ENCODE data around the gene REX1BD.

Gene REX1BD

DNA sequence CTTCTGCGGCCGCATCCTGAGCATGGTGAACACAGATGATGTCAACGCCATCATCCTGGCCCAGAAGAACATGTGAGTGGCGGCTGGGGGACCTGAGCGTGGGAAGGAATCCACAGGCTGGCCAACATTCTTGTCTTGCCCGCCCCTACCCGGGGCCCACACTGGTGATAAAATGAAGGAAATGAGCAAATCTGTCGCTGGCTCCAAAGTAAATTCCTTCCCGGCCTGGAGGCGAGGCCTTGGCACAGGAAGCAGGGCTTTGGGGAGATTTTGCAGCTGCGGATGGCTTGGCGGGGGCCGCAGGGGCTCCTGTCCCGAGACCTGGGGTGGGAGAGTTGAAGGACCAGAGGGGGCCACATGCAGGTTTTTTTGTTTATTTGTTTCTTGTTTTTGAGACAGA, 26.5 kb upstream of the REX1BD start:
- Histone ChIP-seq H3K4me1 (ENCODE audit: insufficient read depth, low read length) (no peaks in the 10 kb centered on the region), H3K36me3 (ENCODE audit: insufficient read depth, low read length) (peaks cover 15% of the 10 kb centered on the region; the same call in 1 of the 2 replicates), H3K9ac (ENCODE audit: low read depth, low read length) (no peak overlapping the region), H3K9me3 (ENCODE audit: control insufficient read depth, insufficient read depth, low read length) (no peaks in the 10 kb centered on the region)

DNA sequence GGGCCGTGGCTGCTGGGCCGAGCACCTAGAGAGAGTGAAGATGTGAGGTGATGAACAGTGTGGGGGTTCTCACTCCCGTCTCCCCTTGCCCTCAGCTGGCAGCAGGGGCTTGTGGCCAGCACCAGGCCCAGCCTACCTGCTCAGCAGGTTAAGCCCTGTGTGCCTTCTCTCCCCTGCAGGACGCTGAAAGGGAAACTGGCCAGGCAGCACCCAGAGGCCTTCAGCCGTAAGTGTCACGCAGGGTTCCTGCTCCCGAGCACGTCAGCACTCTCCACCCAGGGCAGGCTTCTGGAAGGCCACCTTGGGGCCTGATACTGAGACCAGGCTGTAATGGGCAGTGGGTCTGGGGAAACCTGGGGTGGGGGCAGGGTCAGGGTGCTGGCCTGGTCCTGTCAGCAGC, 21.6 kb upstream of the REX1BD start:
- Histone ChIP-seq H3K9me3 (ENCODE audit: control insufficient read depth, insufficient read depth, low read length) (no peaks in the 10 kb centered on the region), H3K36me3 (ENCODE audit: insufficient read depth, low read length) (peaks cover 12% of the 10 kb centered on the region; the same call in 1 of the 2 replicates), H3K9ac (ENCODE audit: low read depth, low read length) (no peak overlapping the region), H3K4me1 (ENCODE audit: insufficient read depth, low read length) (no peaks in the 10 kb centered on the region)

DNA sequence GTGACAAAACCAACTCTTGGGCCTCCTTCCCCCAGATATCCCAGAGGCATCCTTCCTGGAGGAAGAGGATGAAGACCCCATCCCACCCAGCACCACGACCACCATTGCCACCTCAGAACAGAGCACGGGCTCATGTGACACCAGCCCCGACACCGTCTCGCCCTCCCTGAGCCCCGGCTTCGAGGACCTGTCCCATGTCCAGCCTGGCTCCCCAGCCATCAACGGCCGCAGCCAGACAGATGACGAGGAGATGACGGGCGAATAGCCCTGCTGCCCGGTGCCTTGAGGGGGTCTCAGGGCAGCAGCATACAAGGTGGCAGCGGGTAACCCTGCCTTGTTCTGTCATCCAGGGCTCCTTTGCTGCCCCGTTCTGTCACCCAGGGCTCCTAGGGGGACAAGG, 20.2 kb upstream of the REX1BD start:
- H3K9me3 ChIP-seq (ENCODE audit: control insufficient read depth, insufficient read depth, low read length) = no peaks in the 10 kb centered on the region
- H3K9ac ChIP-seq (ENCODE audit: low read depth, low read length) = no peak overlapping the region
- H3K4me1 ChIP-seq (ENCODE audit: insufficient read depth, low read length) = no peaks in the 10 kb centered on the region; the same call in 1 of the 2 replicates
- H3K36me3 ChIP-seq (ENCODE audit: insufficient read depth, low read length) = peaks cover 17% of the 10 kb centered on the region

DNA sequence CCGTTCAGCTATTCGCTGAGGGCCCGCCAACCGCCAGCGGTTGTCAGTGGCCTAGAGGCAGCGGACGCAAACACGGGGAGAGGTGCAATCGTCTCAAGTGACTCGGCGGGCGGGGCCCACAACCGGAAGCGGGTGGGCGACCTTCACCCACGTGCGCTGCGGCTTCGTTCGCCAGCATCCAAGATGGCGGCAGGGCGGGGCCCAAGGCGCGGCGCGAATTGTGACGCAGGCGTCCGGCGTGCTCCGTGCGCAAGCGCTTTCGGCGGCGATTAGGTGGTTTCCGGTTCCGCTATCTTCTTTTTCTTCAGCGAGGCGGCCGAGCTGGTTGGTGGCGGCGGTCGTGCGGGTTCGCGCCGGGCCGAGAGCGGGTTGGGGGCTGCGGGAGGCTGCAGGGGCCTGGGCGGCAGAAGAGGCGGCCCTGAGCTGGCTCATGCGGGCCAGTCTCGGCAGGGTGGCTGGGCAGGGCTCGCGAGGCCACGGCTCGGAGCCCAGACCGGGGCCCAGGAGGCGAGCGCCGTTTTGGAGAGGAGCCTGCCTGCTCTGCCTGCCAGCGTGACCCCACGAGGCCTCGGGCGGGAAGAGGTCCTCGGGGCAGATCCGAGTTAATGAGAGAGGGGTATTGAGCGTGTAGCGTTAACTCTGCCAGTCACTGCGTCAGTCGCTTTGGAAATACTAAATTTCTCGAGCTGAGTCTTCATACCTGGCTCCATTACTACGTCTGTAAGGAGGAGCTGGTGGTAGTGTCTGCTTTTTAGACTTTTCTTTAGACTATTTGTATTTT, 16.8 kb upstream of the REX1BD start, which contains the start of gene UBA52:
TSS of gene UBA52 (plus strand) at position 294 of the 781 bp plus-strand sequence. CDS start 1,444 bp downstream, outside the sequence.
- peaks cover 29% of the 10 kb centered on the region for H3K36me3 ChIP-seq (ENCODE audit: insufficient read depth, low read length)
- H3K4me1 ChIP-seq (ENCODE audit: insufficient read depth, low read length) = no peaks in the 10 kb centered on the region; the same call in 1 of the 2 replicates
- H3K9me3 ChIP-seq (ENCODE audit: control insufficient read depth, insufficient read depth, low read length) = no peaks in the 10 kb centered on the region
- peak within 1 kb of the TSS; percentile 95 for H3K9ac ChIP-seq (ENCODE audit: low read depth, low read length)

DNA sequence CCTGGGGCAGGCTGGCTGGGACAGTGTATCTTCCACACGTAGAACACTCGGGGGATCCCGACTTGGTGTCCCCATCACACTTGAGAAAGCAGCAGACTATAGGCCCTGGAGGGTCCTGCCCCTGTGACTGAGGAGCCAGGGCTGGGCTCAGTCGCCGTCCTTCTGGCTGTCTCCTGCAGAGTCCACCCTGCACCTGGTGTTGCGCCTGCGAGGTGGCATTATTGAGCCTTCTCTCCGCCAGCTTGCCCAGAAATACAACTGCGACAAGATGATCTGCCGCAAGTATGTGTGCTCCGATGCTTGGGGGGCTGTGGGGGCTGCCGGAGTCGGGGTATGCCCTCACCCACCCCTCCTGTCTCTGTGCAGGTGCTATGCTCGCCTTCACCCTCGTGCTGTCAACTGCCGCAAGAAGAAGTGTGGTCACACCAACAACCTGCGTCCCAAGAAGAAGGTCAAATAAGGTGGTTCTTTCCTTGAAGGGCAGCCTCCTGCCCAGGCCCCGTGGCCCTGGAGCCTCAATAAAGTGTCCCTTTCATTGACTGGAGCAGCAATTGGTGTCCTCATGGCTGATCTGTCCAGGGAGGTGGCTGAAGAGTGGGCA, 13.8 kb upstream of the REX1BD start:
- Histone ChIP-seq H3K9ac (ENCODE audit: low read depth, low read length) (no peak overlapping the region), H3K4me1 (ENCODE audit: insufficient read depth, low read length) (no peaks in the 10 kb centered on the region; the same call in 1 of the 2 replicates), H3K36me3 (ENCODE audit: insufficient read depth, low read length) (peaks cover 28% of the 10 kb centered on the region), H3K9me3 (ENCODE audit: control insufficient read depth, insufficient read depth, low read length) (no peaks in the 10 kb centered on the region)

DNA sequence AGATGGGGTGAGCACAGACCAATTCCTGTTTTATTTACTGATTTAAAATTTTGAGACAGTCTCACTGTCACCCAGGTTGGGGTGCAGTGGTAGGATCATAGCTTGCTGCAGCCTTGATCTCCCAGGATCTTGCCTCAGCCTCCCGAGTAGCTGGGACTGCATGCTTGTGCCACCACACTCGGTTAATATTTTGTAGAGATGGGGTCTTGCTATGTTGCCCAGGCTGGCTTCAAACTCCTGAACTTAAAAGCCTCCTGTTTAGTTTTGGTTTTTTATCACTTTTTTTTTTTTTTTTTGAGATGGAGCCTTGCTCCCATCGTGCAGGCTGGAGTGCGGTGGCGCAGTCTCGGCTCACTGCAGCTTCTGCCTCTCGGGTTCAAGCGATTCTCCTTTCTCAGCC, 12.2 kb upstream of the REX1BD start:
- H3K36me3 ChIP-seq (ENCODE audit: insufficient read depth, low read length) = peaks cover 28% of the 10 kb centered on the region
- H3K4me1 ChIP-seq (ENCODE audit: insufficient read depth, low read length) = no peaks in the 10 kb centered on the region; the same call in 1 of the 2 replicates
- H3K9ac ChIP-seq (ENCODE audit: low read depth, low read length) = no peak overlapping the region
- H3K9me3 ChIP-seq (ENCODE audit: control insufficient read depth, insufficient read depth, low read length) = no peaks in the 10 kb centered on the region

DNA sequence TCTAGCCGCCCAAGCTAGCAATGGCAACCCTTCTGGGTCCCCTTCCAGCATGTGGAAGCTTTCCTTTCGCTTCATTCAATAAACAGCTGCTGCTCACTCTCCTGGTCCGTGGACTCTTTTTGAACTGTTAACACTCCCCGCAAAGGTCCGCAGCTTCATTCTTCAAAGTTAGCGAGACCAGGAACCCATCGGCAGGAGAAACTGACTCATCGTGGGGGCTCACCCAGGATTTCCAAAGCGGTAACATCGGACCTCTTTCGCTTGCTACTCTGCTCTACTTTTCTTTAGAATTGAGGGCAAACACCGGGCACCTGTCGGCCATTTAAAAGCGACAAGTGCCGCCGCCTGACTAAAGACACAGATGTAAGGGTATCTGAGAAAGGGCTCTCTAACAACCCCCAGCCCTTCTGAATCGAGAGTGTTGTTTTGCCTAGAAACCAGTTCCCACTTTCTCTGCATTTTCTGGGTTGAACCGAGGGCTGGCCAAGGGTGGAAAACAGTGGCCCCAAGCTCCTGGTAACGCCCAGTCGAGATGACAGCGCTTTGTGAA, 11.2 kb upstream of the REX1BD start:
- no peaks in the 10 kb centered on the region for H3K9me3 ChIP-seq (ENCODE audit: control insufficient read depth, insufficient read depth, low read length)

DNA sequence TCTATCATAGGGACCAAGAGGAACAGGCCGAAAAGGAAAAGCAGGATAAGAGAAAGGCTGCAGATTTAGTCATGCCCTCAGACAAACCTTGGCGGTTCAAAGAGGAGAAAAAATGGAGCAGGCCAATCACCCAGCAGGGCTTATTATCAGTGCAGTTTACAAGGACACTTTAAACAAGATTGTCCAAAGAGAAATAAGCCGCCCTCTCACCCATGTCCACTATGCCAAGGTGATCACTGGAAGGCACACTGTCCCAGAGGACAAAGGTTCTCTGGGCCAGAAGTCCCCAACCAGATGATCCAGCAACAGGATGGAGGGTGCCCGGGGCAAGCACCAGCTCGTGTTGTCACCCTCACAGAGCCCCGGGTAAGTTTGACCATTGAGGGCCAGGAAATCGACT, 8.3 kb upstream of the REX1BD start:
- no peaks in the 10 kb centered on the region for H3K9me3 ChIP-seq (ENCODE audit: control insufficient read depth, insufficient read depth, low read length)
- H3K9ac ChIP-seq (ENCODE audit: low read depth, low read length) = no peak overlapping the region
- no peaks in the 10 kb centered on the region for H3K4me1 ChIP-seq (ENCODE audit: insufficient read depth, low read length)
- peaks cover 9% of the 10 kb centered on the region for H3K36me3 ChIP-seq (ENCODE audit: insufficient read depth, low read length)

More for the DNA sequence above, 11.2 kb upstream of the REX1BD start:
- Histone ChIP-seq H3K36me3 (ENCODE audit: insufficient read depth, low read length) (peaks cover 28% of the 10 kb centered on the region), H3K9ac (ENCODE audit: low read depth, low read length) (no peak overlapping the region), H3K4me1 (ENCODE audit: insufficient read depth, low read length) (no peaks in the 10 kb centered on the region; the same call in 1 of the 2 replicates)

DNA sequence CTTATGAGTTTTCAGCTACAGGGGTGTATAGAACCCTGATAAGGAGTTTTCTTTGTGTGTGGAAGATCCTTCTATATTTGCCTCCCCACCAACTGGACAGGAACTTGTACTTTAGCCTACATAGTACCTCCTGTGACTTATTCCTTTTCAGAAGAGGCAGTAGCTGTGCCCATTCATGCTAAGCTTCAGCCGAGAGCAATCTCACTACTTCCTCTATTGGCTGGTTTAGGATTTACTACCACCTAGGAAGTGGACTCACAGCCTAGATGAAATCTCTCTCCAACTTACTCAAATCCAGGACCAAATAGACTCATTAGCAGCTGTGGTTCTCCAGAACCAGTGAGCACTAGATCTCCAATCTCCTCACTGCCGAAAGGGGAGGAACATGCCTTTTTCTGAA, 2.3 kb upstream of the REX1BD start:
- Histone ChIP-seq H3K4me1 (ENCODE audit: insufficient read depth, low read length) (peaks cover 8% of the 10 kb centered on the region; the same call in 1 of the 2 replicates), H3K9ac (ENCODE audit: low read depth, low read length) (no peak overlapping the region), H3K36me3 (ENCODE audit: insufficient read depth, low read length) (no peaks in the 10 kb centered on the region)

DNA sequence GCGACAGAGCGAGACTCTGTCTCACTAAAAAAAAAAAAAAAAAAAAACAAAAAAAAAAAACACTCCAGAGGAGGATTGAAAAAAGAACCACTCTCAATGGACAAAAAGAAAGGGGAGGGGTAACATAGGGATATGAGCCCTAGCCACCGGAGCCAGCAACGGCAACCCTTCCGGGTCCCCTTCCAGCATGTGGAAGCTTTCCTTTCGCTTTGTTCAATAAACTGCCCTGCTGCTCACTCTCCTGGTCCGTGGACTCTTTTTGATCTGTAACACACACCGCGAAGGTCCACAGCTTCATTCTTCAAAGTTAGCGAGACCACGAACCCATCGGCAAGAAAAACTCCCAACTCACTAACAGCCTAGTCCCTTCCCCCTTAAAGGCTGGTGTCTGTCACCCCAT, 1.0 kb upstream of the REX1BD start:
- Histone ChIP-seq H3K9ac (ENCODE audit: low read depth, low read length) (0 out of 2 replicates have a peak overlapping the region, but pooled peaks have one; percentile 94), H3K4me1 (ENCODE audit: insufficient read depth, low read length) (peaks cover 8% of the 10 kb centered on the region; the same call in 1 of the 2 replicates), H3K9me3 (ENCODE audit: control insufficient read depth, insufficient read depth, low read length) (no peaks in the 10 kb centered on the region), H3K36me3 (ENCODE audit: insufficient read depth, low read length) (no peaks in the 10 kb centered on the region)

More for the DNA sequence above, 2.3 kb upstream of the REX1BD start:
- H3K9me3 ChIP-seq (ENCODE audit: control insufficient read depth, insufficient read depth, low read length) = no peaks in the 10 kb centered on the region

DNA sequence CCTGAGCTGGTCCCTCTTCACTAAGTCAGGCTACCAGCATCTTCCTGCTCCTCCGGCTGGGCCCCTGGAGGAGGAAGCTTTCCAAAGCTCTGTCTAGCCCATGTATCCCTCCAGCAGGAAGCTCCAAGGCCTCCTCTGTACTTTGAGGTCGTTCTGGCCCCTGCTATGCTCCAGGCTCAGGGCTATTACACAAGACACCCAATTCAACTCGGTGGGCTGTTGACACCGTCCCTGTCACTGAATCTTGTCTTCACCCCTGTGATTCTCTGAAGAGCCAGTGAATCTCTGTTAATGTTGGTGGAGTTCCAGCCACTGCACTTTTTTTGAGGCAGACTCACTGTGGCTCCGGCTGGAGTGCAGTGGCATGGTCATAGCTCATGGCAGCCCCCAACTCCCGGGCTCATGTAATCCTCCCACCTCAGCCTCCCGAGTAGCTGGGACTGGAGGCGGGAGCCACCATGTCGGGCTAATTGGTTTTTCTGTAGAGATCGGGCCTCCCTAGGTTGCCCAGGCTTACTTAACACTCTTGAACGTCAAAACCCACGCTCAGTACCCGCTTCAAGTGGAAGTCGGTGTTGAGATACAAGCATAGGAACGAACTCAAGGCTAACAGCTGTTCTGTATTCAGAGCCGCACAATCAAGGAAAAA, 512 bp upstream of the REX1BD start:
- Histone ChIP-seq H3K9ac (ENCODE audit: low read depth, low read length) (peak overlapping the region; percentile 94), H3K9me3 (ENCODE audit: control insufficient read depth, insufficient read depth, low read length) (no peaks in the 10 kb centered on the region), H3K4me1 (ENCODE audit: insufficient read depth, low read length) (peaks cover 8% of the 10 kb centered on the region; the same call in 1 of the 2 replicates), H3K36me3 (ENCODE audit: insufficient read depth, low read length) (no peaks in the 10 kb centered on the region)

DNA sequence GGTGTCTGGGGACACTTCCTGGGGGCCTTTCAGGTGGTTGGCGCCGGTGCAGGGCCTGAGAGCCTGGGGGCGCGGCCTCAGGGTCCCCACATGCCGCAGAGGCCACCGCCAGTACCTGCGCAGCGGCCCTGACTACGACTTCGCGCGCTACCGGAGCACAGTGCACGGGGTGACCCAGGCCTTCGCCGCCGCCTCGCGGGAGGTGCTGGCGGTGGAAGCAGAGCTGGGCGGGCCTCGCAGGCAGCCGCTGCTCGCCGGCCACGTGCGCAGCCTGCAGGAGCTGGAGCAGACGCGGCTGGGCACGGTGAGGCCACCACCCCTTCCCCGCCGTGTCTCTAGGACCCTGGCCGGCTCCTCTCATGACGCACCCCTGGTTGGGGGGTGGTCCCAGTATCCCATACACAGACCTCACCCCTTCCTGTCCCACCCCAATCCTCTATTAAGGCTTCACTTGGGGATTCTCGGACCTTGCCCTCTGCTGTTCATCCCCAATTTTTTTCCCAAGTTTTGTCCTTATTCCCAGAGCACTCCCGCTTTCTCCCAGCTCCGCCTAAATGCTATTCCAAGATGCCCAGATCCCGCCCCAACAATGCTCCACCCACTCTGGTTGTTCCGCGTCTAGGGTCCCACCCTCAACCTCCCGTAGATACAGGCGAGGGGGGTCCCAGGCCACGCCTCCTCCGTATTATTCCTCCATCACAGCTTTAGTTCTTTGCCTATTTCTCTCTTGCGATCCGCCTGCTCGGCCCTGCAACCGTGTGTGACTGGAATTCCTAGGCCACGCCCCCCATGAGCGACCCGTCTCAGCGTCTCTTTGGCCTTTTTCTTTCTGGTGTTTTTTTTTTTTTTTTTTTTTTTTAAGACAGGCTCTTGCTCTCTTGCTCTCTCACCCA, 1.0 kb downstream of the REX1BD start:
- H3K4me1 ChIP-seq (ENCODE audit: insufficient read depth, low read length) = peaks cover 10% of the 10 kb centered on the region; the same call in 1 of the 2 replicates
- H3K9me3 ChIP-seq (ENCODE audit: control insufficient read depth, insufficient read depth, low read length) = no peaks in the 10 kb centered on the region
- no peaks in the 10 kb centered on the region for H3K36me3 ChIP-seq (ENCODE audit: insufficient read depth, low read length)
- H3K9ac ChIP-seq (ENCODE audit: low read depth, low read length) = peak overlapping the region; percentile 94

Measured in ES-I3 (cell line).